Liver (tissue), 9 donors: ENCODE data around the gene SLN. TPM values are rescaled to one million over a fixed set of nuclear protein-coding genes. Genes with fewer than 3 reads are reported as not detected.

Source experiments
- DNase-seq: peaks from one replicate; pipeline ENCODE4 v3.0.0-alpha.2; 2017; ENCODE audit warnings: low spot score
- H3K27ac ChIP-seq, 2 donors: one replicate each; pipeline ENCODE4 v1.7.0; 2013; ENCODE audit warnings: inconsistent platforms in 2 of 2, low read length in 2 of 2, control low read depth in 1 of 2, low read depth in 1 of 2, mild to moderate bottlenecking in 1 of 2
- H3K27me3 ChIP-seq, 4 donors: one replicate each; pipeline versions ENCODE4 v1.6.1 to v1.7.0; 2013; ENCODE audit warnings: low read length in 3 of 4, inconsistent platforms in 1 of 4, mild to moderate bottlenecking in 1 of 4, moderate library complexity in 1 of 4; ENCODE audit not compliant: control insufficient read depth in 4 of 4, insufficient read depth in 4 of 4
- H3K36me3 ChIP-seq, 4 donors: one replicate each; pipeline versions ENCODE4 v1.6.1 to v1.7.0; 2013; ENCODE audit warnings: low read length in 3 of 4, mild to moderate bottlenecking in 3 of 4, low read depth in 1 of 4, moderate library complexity in 1 of 4; ENCODE audit not compliant: control insufficient read depth in 4 of 4, insufficient read depth in 3 of 4
- H3K4me1 ChIP-seq, 4 donors: one replicate each; pipeline versions ENCODE4 v1.6.1 to v1.7.0; 2013; ENCODE audit warnings: low read length in 3 of 4, mild to moderate bottlenecking in 3 of 4, moderate library complexity in 1 of 4; ENCODE audit not compliant: control insufficient read depth in 4 of 4, insufficient read depth in 4 of 4
- H3K4me3 ChIP-seq, 3 donors: one replicate each; pipeline versions ENCODE4 v1.6.1 to v1.7.0; 2013; ENCODE audit warnings: low read length in 3 of 3, control low read depth in 1 of 3, low read depth in 1 of 3, mild to moderate bottlenecking in 1 of 3
- H3K9ac ChIP-seq, 2 donors: one replicate each; pipeline ENCODE4 v1.7.0; 2013; ENCODE audit warnings: low read length in 2 of 2, mild to moderate bottlenecking in 2 of 2, moderate library complexity in 2 of 2, control low read depth in 1 of 2, low read depth in 1 of 2
- H3K9me3 ChIP-seq, 4 donors: one replicate each; pipeline versions ENCODE4 v1.6.1 to v1.7.0; 2013; ENCODE audit warnings: low read length in 3 of 4; ENCODE audit not compliant: control insufficient read depth in 4 of 4
- EGR1 ChIP-seq, 2 donors: IDR thresholded peaks; 2 replicates each; pipeline ENCODE4 v1.6.1; 2016 to 2018; ENCODE audit warnings: antibody characterized with exemption in 2 of 2, low read depth in 2 of 2
- FOXA1 ChIP-seq: IDR thresholded peaks from 2 replicates; pipeline ENCODE4 v1.6.1; 2016; ENCODE audit warnings: antibody characterized with exemption
- FOXA2 ChIP-seq: IDR thresholded peaks from 2 replicates; pipeline ENCODE4 v1.6.1; 2016; ENCODE audit warnings: antibody characterized with exemption
- GABPA ChIP-seq, 2 donors: IDR thresholded peaks in 1 of 2; conservative IDR thresholded peaks in 1 of 2; 2 replicates each; pipeline ENCODE4 v1.6.1; 2016; ENCODE audit warnings: antibody characterized with exemption in 2 of 2, mild to moderate bottlenecking in 1 of 2, moderate library complexity in 1 of 2
- HNF4A ChIP-seq, 2 donors: conservative IDR thresholded peaks; 2 replicates each; pipeline ENCODE4 v1.6.1; 2016; ENCODE audit warnings: antibody characterized with exemption in 2 of 2, mild to moderate bottlenecking in 2 of 2
- HNF4G ChIP-seq: IDR thresholded peaks from 2 replicates; pipeline ENCODE4 v1.6.1; 2016; ENCODE audit warnings: antibody characterized with exemption
- JUND ChIP-seq, 2 donors: IDR thresholded peaks; 2 replicates each; pipeline ENCODE4 v1.6.1; 2016; ENCODE audit warnings: antibody characterized with exemption in 2 of 2
- NR2F2 ChIP-seq: IDR thresholded peaks from 2 replicates; pipeline ENCODE4 v1.6.1; 2016; ENCODE audit warnings: antibody characterized with exemption
- RAD21 ChIP-seq, 2 donors: IDR thresholded peaks; 2 replicates each; pipeline ENCODE4 v1.6.1; 2016; ENCODE audit warnings: antibody characterized with exemption in 2 of 2, mild to moderate bottlenecking in 2 of 2
- RXRA ChIP-seq, 2 donors: IDR thresholded peaks; 2 replicates each; pipeline ENCODE4 v1.6.1; 2017 to 2018; ENCODE audit warnings: antibody characterized with exemption in 2 of 2, mild to moderate bottlenecking in 1 of 2
- SP1 ChIP-seq: IDR thresholded peaks from 2 replicates; pipeline ENCODE4 v1.6.1; 2018; ENCODE audit warnings: antibody characterized with exemption, mild to moderate bottlenecking
- YY1 ChIP-seq: IDR thresholded peaks from 2 replicates; pipeline ENCODE4 v1.6.1; 2016; ENCODE audit warnings: antibody characterized with exemption, mild to moderate bottlenecking
- WGBS: extraction: QIAGEN DNeasy Blood & Tissue Kit; methylation state at CpG from one replicate; pipeline ENCODE4 v1.1.7; 2013; 5-methylcytosine and 5-hydroxymethylcytosine counted together
- polyA plus RNA-seq, 2 donors: library from polyadenylated mRNA; stranded (reverse) in 1 of 2; unstranded in 1 of 2; fragments of 200-250 nt in 1 of 2; fragments of >200 nt in 1 of 2; fragmentation: Nextera tagmentation in 1 of 2; extraction: Ambion mirVana in 1 of 2; gene quantifications; one replicate each; pipeline versions ENCODE4 v1.2.1 to v1.2.3, GENCODE V29; 2013 to 2015
- total RNA-seq, 2 donors: library from RNA; depleted of rRNA; stranded (reverse); fragments of >200 nt; gene quantifications; one replicate each; pipeline ENCODE4 v1.2.3, GENCODE V29; 2014
- TF ChIP-seq, protein P1 (sequence below): IDR thresholded peaks from 2 replicates; pipeline ENCODE4 v1.6.1; 2016; ENCODE audit warnings: antibody characterized with exemption
- TF ChIP-seq, protein P2 (sequence below): IDR thresholded peaks from 2 replicates; pipeline ENCODE4 v1.6.1; 2016; ENCODE audit warnings: antibody characterized with exemption
- TF ChIP-seq, protein P3 (sequence below): IDR thresholded peaks from 2 replicates; pipeline ENCODE4 v1.6.1; 2016; ENCODE audit warnings: antibody characterized with exemption
- TF ChIP-seq, protein P4 (sequence below): fragments of 150-350 bp; IDR thresholded peaks from 2 replicates; pipeline ENCODE4 v1.5.1; 2017; ENCODE audit warnings: improper control_type of control experiment, low read depth, low read length; ENCODE audit not compliant: missing input control
- donor health status: healthy.
- donor health status: healthy.
- donor health status: healthy.
- donor health status: healthy.
- donor health status: healthy.

The SLN gene
- total and polyA plus RNA-seq, 4 donors: not detected

DNA sequence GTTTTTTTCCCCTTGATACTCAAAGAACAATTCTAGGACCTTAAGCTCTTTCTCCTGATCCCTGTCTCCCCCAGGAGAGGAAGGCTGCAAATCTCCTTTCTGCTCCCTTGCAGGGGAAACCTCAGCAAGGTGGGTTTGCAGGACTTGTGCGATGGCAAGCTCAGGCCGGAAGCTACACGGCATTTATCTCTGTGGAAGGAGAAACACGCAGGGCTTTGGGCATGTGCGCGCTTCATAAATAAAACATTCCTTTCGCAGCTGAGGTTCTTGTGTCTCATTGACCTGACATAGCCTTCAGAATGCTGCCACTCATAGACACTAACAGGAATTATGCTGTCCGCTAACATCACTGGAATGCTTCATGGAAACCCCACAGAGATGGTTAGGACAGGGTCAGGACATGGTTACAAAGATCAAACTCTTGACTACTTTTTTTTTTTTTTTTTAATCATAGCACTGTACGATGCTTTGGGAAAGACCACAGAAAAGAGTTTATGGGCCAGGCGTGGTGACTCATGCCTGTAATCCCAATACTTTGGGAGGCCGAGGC, 42.6 kb downstream of the SLN start:
- TF ChIP-seq NR2F2: no peak
- no peak for TF ChIP-seq YY1
- TF ChIP-seq SP1: no peak
- WGBS: 92% methylated on average over 11 of the region's 11 CpGs
- Histone ChIP-seq H3K27ac (no peak overlapping the region), H3K4me1 (no peaks in the 10 kb centered on the region), H3K27me3 (no peaks in the 10 kb centered on the region), H3K36me3 (no peaks in the 10 kb centered on the region), H3K4me3 (no peak overlapping the region), H3K9me3 (no peaks in the 10 kb centered on the region), H3K9ac (no peak overlapping the region)
- DNase-seq: no peak

DNA sequence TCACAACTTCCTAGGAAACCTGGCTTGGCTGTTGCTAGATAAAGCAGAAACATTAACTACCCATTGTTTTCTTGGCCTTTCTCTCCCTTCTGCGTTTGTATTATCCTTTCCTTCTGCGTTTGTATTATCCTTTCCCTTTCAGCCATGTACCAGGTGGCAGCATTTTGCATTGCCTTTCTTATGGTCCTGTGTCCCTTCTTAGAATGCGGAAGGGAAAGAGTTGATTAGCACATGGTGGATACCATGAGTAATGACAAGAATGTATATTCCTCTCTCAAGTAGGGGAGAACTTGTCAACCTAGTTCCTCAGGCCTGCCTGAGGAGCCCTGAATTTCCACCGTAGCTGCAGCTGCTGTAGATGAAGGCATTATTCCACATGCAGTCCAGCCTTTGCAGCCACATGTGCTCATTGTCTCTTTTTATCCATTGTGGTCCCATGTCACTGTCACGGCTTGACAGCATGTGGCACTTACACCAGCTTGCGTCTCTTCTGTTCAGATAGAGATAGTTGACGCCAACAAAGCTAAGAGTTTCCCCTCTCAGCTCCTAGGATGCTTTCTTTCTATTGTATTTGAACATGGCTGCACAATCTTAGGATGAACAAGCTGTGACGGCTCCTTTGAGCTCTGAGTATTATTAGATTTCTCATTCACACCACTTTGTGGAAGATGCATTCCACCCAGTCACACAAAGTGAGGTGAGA, 44.8 kb downstream of the SLN start:
- Histone ChIP-seq H3K9ac (no peak overlapping the region), H3K4me3 (no peak overlapping the region), H3K27me3 (no peaks in the 10 kb centered on the region), H3K4me1 (no peaks in the 10 kb centered on the region), H3K27ac (no peak overlapping the region), H3K36me3 (no peaks in the 10 kb centered on the region), H3K9me3 (no peaks in the 10 kb centered on the region)
- TF ChIP-seq, protein P1, sequence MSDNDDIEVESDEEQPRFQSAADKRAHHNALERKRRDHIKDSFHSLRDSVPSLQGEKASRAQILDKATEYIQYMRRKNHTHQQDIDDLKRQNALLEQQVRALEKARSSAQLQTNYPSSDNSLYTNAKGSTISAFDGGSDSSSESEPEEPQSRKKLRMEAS: no peak
- TF ChIP-seq EGR1 (IDR thresholded peaks at IDR 0.05; ENCODE audit: low read depth in 2 of 2) (no peak), YY1 (no peak), RXRA (IDR thresholded peaks at IDR 0.05) (no peak), SP1 (no peak), JUND (IDR thresholded peaks at IDR 0.05) (no peak), FOXA2 (no peak)
- TF ChIP-seq, protein P2, sequence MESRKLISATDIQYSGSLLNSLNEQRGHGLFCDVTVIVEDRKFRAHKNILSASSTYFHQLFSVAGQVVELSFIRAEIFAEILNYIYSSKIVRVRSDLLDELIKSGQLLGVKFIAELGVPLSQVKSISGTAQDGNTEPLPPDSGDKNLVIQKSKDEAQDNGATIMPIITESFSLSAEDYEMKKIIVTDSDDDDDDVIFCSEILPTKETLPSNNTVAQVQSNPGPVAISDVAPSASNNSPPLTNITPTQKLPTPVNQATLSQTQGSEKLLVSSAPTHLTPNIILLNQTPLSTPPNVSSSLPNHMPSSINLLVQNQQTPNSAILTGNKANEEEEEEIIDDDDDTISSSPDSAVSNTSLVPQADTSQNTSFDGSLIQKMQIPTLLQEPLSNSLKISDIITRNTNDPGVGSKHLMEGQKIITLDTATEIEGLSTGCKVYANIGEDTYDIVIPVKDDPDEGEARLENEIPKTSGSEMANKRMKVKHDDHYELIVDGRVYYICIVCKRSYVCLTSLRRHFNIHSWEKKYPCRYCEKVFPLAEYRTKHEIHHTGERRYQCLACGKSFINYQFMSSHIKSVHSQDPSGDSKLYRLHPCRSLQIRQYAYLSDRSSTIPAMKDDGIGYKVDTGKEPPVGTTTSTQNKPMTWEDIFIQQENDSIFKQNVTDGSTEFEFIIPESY: no peak
- TF ChIP-seq, protein P3, sequence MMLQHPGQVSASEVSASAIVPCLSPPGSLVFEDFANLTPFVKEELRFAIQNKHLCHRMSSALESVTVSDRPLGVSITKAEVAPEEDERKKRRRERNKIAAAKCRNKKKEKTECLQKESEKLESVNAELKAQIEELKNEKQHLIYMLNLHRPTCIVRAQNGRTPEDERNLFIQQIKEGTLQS: no peak
- no peak for DNase-seq
- WGBS: 62% methylated on average over 8 of the region's 8 CpGs

DNA sequence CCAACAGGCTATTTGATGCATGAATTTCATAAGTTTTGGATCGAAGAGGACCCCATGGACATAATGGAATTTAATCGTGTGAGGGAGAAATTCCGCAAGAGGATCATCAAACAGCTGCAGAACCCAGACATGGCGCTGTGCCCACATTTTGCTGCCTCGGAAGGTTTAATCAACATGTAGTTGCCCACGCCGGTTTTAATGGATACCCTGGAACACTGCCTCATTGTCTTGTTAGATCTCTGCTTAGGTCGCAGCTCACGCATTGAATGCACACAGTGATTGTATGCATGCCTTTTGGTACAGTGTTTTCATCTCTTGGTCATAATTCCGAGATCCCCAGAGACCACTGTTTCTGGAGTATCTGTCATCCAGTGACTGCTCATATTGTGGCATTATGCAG, 46.8 kb downstream of the SLN start:
- Histone ChIP-seq H3K27me3 (no peaks in the 10 kb centered on the region), H3K9ac (no peak overlapping the region), H3K4me3 (no peak overlapping the region), H3K27ac (no peak overlapping the region), H3K4me1 (no peaks in the 10 kb centered on the region), H3K36me3 (no peaks in the 10 kb centered on the region), H3K9me3 (no peaks in the 10 kb centered on the region)
- 84% methylated on average over 10 of the region's 10 CpGs for WGBS
- DNase-seq: no peak
- no peak for TF ChIP-seq SP1
- no peak for TF ChIP-seq HNF4A (conservative IDR thresholded peaks at IDR 0.05)
- no peak for TF ChIP-seq FOXA2
- no peak for TF ChIP-seq FOXA1
- no peak for TF ChIP-seq NR2F2
- no peak for TF ChIP-seq HNF4G
- no peak for TF ChIP-seq EGR1 (IDR thresholded peaks at IDR 0.05; ENCODE audit: low read depth in 2 of 2)
- TF ChIP-seq RXRA (IDR thresholded peaks at IDR 0.05): no peak
- TF ChIP-seq GABPA (IDR thresholded peaks at IDR 0.05 in 1 of 2, conservative IDR thresholded peaks at IDR 0.05 in 1 of 2): no peak
- TF ChIP-seq, protein P4, sequence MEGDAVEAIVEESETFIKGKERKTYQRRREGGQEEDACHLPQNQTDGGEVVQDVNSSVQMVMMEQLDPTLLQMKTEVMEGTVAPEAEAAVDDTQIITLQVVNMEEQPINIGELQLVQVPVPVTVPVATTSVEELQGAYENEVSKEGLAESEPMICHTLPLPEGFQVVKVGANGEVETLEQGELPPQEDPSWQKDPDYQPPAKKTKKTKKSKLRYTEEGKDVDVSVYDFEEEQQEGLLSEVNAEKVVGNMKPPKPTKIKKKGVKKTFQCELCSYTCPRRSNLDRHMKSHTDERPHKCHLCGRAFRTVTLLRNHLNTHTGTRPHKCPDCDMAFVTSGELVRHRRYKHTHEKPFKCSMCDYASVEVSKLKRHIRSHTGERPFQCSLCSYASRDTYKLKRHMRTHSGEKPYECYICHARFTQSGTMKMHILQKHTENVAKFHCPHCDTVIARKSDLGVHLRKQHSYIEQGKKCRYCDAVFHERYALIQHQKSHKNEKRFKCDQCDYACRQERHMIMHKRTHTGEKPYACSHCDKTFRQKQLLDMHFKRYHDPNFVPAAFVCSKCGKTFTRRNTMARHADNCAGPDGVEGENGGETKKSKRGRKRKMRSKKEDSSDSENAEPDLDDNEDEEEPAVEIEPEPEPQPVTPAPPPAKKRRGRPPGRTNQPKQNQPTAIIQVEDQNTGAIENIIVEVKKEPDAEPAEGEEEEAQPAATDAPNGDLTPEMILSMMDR: no peak
- TF ChIP-seq RAD21 (IDR thresholded peaks at IDR 0.05): no peak
- no peak for TF ChIP-seq YY1
- TF ChIP-seq, protein P2: no peak
- TF ChIP-seq, protein P1: no peak
- TF ChIP-seq JUND (IDR thresholded peaks at IDR 0.05): no peak
